Hindlimb muscle (tissue), 1 donor: Measurements from ENCODE around the gene RBM15. TPM values are rescaled to one million over a fixed set of nuclear protein-coding genes. Genes with fewer than 3 reads are reported as not detected.

Experiments used
- DNase-seq: peaks from one replicate; pipeline ENCODE4 v3.0.0-alpha.2; 2013
- polyA plus RNA-seq: library from polyadenylated mRNA; unstranded; fragments of 120-200 nt; gene quantifications from one replicate; pipeline ENCODE4 v1.2.1, GENCODE V29; 2013; ENCODE audit not compliant: insufficient read length

The RBM15 gene
- polyA plus RNA-seq, 1 donor = 9.1 TPM

GRCh38 chr1:110350360-110350759 is 11.2 kb downstream of the RBM15 start:
- DNase-seq = no peak

DNA sequence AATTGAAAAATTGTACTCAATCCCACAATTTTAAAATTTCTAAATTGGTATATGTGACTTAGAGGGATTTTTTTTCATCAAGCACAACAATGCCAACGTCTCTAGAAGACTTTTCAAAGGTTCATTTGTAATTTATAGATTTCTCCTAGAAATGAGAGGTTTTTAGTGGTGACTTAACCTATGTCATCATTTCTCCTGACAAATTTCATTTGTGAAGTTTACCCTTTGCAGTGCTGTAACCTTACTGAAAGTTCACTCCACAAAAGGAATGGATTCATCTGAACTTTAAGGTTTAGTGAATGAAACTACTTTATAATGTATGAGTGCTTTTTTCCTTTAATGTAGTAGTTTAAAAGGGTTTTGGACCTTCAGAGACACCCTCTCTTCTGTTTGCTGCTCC is 16.1 kb downstream of the RBM15 start:
- DNase-seq = no peak

- no peak for DNase-seq
Measured at GRCh38 chr1:110356379-110356778, 17.2 kb downstream of the RBM15 start.

DNA sequence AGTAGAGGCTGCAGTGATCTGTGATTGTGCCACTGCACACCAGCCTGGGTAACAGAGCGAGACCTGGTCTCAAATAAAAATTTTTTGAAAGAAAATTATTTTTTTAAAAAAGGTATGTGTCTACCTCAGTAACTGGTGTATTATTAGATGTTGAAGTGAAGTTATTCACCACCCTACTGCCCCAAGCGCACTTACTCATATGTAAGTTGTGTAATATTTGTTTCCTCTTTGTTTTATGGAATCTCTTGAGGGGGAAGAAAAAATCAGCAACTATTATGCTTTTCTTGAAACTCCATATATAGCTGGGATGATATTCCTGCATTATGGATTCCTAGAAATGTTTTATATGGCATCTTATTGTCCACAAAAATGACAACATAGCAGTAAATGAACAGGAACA is 21.3 kb downstream of the RBM15 start:
- DNase-seq = no peak

- no peak for DNase-seq
Measured at GRCh38 chr1:110361856-110362255, 22.7 kb downstream of the RBM15 start.

- no peak for DNase-seq
Measured at GRCh38 chr1:110364221-110364620, 25.0 kb downstream of the RBM15 start.

- DNase-seq = no peak
Measured at GRCh38 chr1:110370827-110371226, 31.6 kb downstream of the RBM15 start.

- no peak for DNase-seq
Measured at GRCh38 chr1:110375490-110375889, 36.3 kb downstream of the RBM15 start.

DNA sequence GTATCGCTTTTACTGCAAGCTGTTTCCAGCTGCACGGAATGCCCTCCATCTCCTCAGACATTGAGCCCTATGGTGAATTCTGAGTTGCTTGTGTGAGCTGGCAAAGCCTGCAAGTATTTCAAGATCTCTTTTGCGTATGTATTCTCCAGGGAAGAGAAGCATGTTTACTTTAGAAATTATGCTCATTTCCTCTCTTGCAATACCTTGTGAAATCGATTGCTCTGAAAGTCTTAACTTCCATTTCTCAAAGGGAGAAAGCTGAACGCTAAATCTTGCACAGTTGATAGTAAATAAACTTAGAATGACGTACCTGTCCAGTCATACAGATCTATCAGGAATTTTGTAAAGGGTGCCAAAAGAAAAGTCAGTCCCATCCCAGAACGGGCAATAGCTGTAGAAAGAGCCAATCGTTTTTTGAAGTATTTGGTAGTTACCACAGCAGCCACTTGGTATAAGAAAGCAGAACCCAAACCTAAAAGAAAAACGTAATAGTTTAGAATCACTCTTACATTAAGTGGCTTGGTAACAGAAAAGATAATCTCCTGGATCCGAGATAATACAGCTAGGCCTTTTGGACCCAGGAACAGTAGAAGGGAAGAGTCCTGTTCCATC is 41.6 kb downstream of the RBM15 start:
- no peak for DNase-seq

- no peak for DNase-seq
Measured at GRCh38 chr1:110383251-110383990, 44.2 kb downstream of the RBM15 start.

GRCh38 chr1:110384581-110385321 is 45.6 kb downstream of the RBM15 start:
- DNase-seq = no peak

DNA sequence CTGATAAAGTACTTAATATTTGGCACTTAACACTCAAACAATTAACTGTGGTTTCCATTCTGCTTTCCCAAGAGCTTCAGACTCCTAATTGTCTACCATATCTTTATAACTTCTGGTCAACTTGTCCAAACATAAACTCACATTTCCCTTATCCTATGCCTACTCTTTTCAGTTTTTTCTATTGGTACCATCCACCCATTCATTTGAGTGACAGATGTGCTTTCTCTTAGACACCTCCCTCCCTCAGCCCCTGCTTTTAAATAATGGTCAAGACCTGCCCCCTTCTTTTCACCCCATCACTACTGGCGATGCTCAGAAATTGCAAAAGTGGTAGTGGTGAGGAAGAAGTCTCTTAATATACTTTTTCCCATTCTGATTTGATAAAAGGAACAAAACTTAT is 46.2 kb downstream of the RBM15 start:
- no peak for DNase-seq

DNA sequence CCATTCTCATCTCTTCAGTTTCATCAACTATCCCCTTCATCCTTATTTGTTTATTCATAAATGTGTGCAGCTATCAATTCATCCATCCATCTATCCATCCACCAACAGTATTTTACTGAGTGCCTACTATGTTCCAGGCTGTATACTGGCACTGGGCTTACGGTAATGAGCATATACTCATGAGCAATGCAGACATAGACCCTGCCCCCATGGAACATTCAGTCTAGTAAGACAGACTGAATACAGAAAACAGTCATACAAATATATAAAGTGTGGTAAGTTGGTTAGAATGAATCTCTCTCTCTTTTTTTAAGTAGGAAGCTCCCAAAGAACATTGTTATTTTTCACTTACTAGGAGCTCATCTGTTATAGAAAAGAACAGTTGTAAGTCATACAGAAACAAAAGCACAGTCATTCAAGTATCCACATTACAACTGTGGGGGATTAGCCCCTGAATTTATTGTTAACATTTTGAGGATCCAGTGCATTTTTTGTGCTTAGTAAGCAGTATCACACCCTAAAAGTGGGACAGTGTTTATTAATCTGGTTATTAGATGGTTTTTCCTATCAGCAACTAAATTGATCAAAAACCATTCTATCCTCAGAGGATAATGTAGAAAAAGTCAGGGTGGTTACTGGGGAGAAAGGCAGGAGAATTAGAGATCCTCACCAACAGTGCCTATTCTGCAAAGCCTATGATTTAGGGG is 48.0 kb downstream of the RBM15 start:
- no peak for DNase-seq

DNA sequence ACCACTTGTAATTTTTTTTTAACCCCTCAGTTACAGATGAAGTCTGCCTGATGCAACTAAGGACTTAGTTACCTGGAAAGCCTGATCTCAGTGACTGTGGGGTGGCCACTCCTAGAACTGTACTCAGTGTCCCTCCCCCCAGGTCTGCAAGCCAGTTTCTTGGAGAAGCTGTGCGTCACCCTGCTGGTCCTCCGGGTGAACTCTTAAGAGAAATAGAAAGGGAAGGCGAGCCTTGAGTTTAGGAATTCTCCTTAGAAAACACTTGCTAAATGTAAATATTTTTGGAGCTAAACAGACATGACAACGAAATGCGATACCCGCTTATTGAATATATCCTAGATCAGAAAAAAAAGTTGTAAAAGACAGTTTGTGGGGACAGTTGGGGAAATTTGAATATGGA is 50.9 kb downstream of the RBM15 start:
- peak; percentile 41 for DNase-seq

GRCh38 chr1:110390692-110391245 is 51.6 kb downstream of the RBM15 start, which contains the start of gene SLC16A4:
TSS of gene SLC16A4 (minus strand) at chr1:110391026. CDS start at chr1:110389323, 1,703 bp downstream.
- DNase-seq = peak; percentile 48

DNA sequence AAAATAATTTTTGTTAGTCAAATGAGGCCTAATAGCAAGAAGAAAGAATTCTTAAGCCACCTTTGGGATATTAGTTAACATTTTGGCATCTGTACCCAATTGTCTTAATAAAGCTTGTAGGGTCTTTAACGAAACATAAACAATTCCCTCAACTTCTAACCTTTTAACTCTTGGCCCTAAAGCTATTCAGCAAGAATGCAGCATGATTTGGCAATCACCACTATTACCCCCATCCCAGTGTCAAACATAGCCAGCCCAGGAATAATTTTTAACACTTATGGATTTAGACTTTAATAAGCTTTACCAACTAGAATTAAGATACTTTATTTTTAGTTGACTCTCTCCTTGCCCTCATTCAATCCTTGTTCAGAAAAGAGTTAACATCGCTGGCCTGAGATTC is 54.1 kb downstream of the RBM15 start:
- DNase-seq = no peak

GRCh38 chr1:110393691-110394492 is 54.7 kb downstream of the RBM15 start:
- no peak for DNase-seq

DNA sequence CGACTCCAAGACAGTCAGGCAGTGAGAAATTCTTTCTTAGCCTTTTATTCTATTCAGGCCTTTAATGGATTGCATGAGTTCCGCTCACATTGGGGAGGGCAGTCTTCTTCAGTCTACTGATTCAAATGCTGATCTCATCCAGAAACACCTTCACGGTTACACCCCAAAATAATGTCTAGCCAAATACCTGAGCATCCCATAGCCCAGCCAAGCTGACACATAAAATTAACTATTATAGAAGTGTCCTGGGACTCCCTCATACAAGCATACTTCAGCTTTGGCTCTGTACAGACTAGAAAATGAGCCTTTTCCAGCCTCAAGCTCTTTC is 55.3 kb downstream of the RBM15 start:
- DNase-seq = no peak
